Neuronal stem cell (in vitro differentiated cells): ENCODE measurements around the gene PFKFB3.
A peak's percentile ranks its signal among the peaks of the same experiment; 100 is the strongest.

ENCODE experiments used
- DNase-seq: peaks from one replicate; pipeline ENCODE4 v3.0.0-alpha.2; 2013; ENCODE audit warnings: low spot score
- H2AFZ ChIP-seq: one replicate; pipeline ENCODE4 v1.6.1; 2013; ENCODE audit warnings: mild to moderate bottlenecking, low read length, inconsistent platforms
- H2AK5ac ChIP-seq: 2 replicates; pipeline ENCODE4 v1.6.1; 2013; ENCODE audit warnings: low read depth, mild to moderate bottlenecking, inconsistent platforms, low read length, moderate library complexity, mixed read lengths
- H2BK120ac ChIP-seq: 2 replicates; pipeline ENCODE4 v1.6.1; 2013; ENCODE audit warnings: low read depth, mild to moderate bottlenecking, inconsistent platforms, low read length, moderate library complexity, mixed read lengths
- H2BK12ac ChIP-seq: one replicate; pipeline ENCODE4 v1.6.1; 2013; ENCODE audit warnings: low read length, inconsistent platforms
- H2BK15ac ChIP-seq: 2 replicates; pipeline ENCODE4 v1.6.1; 2013; ENCODE audit warnings: mild to moderate bottlenecking, low read length, inconsistent platforms, mixed read lengths
- H2BK5ac ChIP-seq: one replicate; pipeline ENCODE4 v1.6.1; 2013; ENCODE audit warnings: inconsistent platforms, mild to moderate bottlenecking, low read length, moderate library complexity
- H3K14ac ChIP-seq: one replicate; pipeline ENCODE4 v1.6.1; 2013; ENCODE audit warnings: low read length, inconsistent platforms
- H3K18ac ChIP-seq: 2 replicates; pipeline ENCODE4 v1.6.1; 2013; ENCODE audit warnings: low read length, inconsistent platforms
- H3K23ac ChIP-seq: 2 replicates; pipeline ENCODE4 v1.6.1; 2013; ENCODE audit warnings: low read depth, mild to moderate bottlenecking, mixed read lengths, low read length, inconsistent platforms; ENCODE audit not compliant: poor library complexity
- H3K27ac ChIP-seq: replicated peaks from 3 replicates; pipeline ENCODE4 v1.5.1; 2013; ENCODE audit warnings: low read length, inconsistent platforms
- H3K27me3 ChIP-seq, 3 experiments: 2 replicates each; pipeline ENCODE4 v1.6.1; 2013; ENCODE audit warnings: low read length in 3 of 3, mild to moderate bottlenecking in 2 of 3, inconsistent platforms in 1 of 3, low read depth in 1 of 3, mixed read lengths in 1 of 3, moderate library complexity in 1 of 3; ENCODE audit not compliant: control insufficient read depth in 3 of 3, insufficient read depth in 3 of 3
- H3K36me3 ChIP-seq, 2 donors: replicated peaks in 1 of 2; 2 replicates each; pipeline ENCODE4 v1.6.1; 2013; ENCODE audit warnings: low read length in 2 of 2; ENCODE audit not compliant: control insufficient read depth in 2 of 2, insufficient read depth in 2 of 2
- H3K4ac ChIP-seq: 2 replicates; pipeline ENCODE4 v1.6.1; 2013; ENCODE audit warnings: inconsistent platforms, mild to moderate bottlenecking, low read length, moderate library complexity
- H3K4me1 ChIP-seq, 2 donors: 1 replicate in 1 of 2; 2 replicates in 1 of 2; pipeline ENCODE4 v1.6.1; 2013; ENCODE audit warnings: low read length in 2 of 2, low read depth in 1 of 2; ENCODE audit not compliant: control insufficient read depth in 2 of 2, insufficient read depth in 1 of 2
- H3K4me2 ChIP-seq: one replicate; pipeline ENCODE4 v1.6.1; 2013; ENCODE audit warnings: mild to moderate bottlenecking, low read length, inconsistent platforms; ENCODE audit not compliant: insufficient read depth, poor library complexity, severe bottlenecking
- H3K4me3 ChIP-seq, 2 donors: 2 replicates each; pipeline ENCODE4 v1.5.1; 2013; ENCODE audit warnings: low read length in 2 of 2, mild to moderate bottlenecking in 2 of 2, inconsistent platforms in 1 of 2, moderate library complexity in 1 of 2
- H3K79me1 ChIP-seq: one replicate; pipeline ENCODE4 v1.6.1; 2013; ENCODE audit warnings: low read depth, mild to moderate bottlenecking, inconsistent platforms, low read length, moderate library complexity
- H3K9ac ChIP-seq: one replicate; pipeline ENCODE4 v1.6.1; 2013; ENCODE audit warnings: mild to moderate bottlenecking, low read depth, low read length, inconsistent platforms; ENCODE audit not compliant: poor library complexity
- H3K9me3 ChIP-seq, 2 donors: replicated peaks in 1 of 2; 2 replicates each; pipeline versions ENCODE3 to v1.6.1; 2013; ENCODE audit warnings: low read length in 2 of 2, mild to moderate bottlenecking in 2 of 2, inconsistent platforms in 1 of 2, low read depth in 1 of 2, mixed read lengths in 1 of 2, moderate library complexity in 1 of 2; ENCODE audit not compliant: control insufficient read depth in 2 of 2, insufficient read depth in 1 of 2
- H4K8ac ChIP-seq: one replicate; pipeline ENCODE4 v1.6.1; 2013; ENCODE audit warnings: low read depth, mild to moderate bottlenecking, inconsistent platforms, low read length, moderate library complexity
- H4K91ac ChIP-seq: one replicate; pipeline ENCODE4 v1.6.1; 2013; ENCODE audit warnings: low read length, low read depth, mild to moderate bottlenecking, inconsistent platforms; ENCODE audit not compliant: poor library complexity
- WGBS, 2 donors: extraction: QIAGEN DNeasy Blood & Tissue Kit; methylation state at CpG; one replicate each; pipeline ENCODE4 v1.1.7; 2013; ENCODE audit warnings: missing lambda C conversion rate in 2 of 2, mixed read lengths in 1 of 2; ENCODE audit not compliant: insufficient read length in 2 of 2, insufficient replicate concordance in 1 of 2; ENCODE audit errors: extremely low coverage in 2 of 2; 5-methylcytosine and 5-hydroxymethylcytosine counted together

The PFKFB3 gene

GRCh38 chr10:6168084-6168483 lies 34.6 kb upstream of the PFKFB3 start:
- H3K18ac ChIP-seq = no peak overlapping the region
- peaks cover 21% of the 10 kb centered on the region for H3K79me1 ChIP-seq
- no peak overlapping the region for H3K4me3 ChIP-seq
- H2BK5ac ChIP-seq = no peak overlapping the region
- no peak overlapping the region for H3K4me2 ChIP-seq
- no peak overlapping the region for H3K4ac ChIP-seq
- no peak overlapping the region for H2BK12ac ChIP-seq
- no peak overlapping the region for H2BK15ac ChIP-seq
- no peak for DNase-seq
- WGBS, 2 donors = no CpG with 5 or more reads among the region's 3 CpGs
- H3K27me3 ChIP-seq = no peaks in the 10 kb centered on the region
- H3K36me3 ChIP-seq = peaks cover 0 to 3% of the 10 kb centered on the region in 2 donors
- H3K9ac ChIP-seq = no peak overlapping the region
- H3K27ac ChIP-seq = no peak overlapping the region
- no peak overlapping the region for H2BK120ac ChIP-seq
- no peaks in the 10 kb centered on the region for H3K9me3 ChIP-seq
- H2AK5ac ChIP-seq = no peak overlapping the region
- no peak overlapping the region for H4K8ac ChIP-seq
- no peak overlapping the region for H3K23ac ChIP-seq
- peaks cover 3 to 5% of the 10 kb centered on the region in 2 donors for H3K4me1 ChIP-seq
- no peak overlapping the region for H4K91ac ChIP-seq
- H3K14ac ChIP-seq = no peak overlapping the region
- no peak overlapping the region for H2AFZ ChIP-seq

GRCh38 chr10:6170638-6171037 lies 32.1 kb upstream of the PFKFB3 start:
- Histone ChIP-seq H4K8ac (no peak overlapping the region), H2AK5ac (no peak overlapping the region), H4K91ac (no peak overlapping the region), H2BK12ac (no peak overlapping the region), H3K4me2 (no peak overlapping the region), H3K9ac (peak overlapping the region; percentile 22), H3K4ac (no peak overlapping the region), H3K79me1 (peaks cover 25% of the 10 kb centered on the region), H3K27ac (no peak overlapping the region), H2BK120ac (no peak overlapping the region), H2BK5ac (no peak overlapping the region), H3K9me3 (no peaks in the 10 kb centered on the region), H2AFZ (no peak overlapping the region), H3K4me3 (no peak overlapping the region), H3K4me1 (no peaks in the 10 kb centered on the region), H3K14ac (no peak overlapping the region), H3K36me3 (peaks cover 0 to 3% of the 10 kb centered on the region in 2 donors), H3K23ac (no peak overlapping the region), H3K18ac (no peak overlapping the region), H2BK15ac (no peak overlapping the region), H3K27me3 (no peaks in the 10 kb centered on the region)
- no CpG with 5 or more reads among the region's 2 CpGs for WGBS, 2 donors
- no peak for DNase-seq

- no peak overlapping the region for H2BK120ac ChIP-seq
- no peak overlapping the region for H3K23ac ChIP-seq
- H3K18ac ChIP-seq = no peak overlapping the region
- H2BK15ac ChIP-seq = no peak overlapping the region
- H2AFZ ChIP-seq = no peak overlapping the region
- no peak overlapping the region for H3K27ac ChIP-seq
- no peaks in the 10 kb centered on the region for H3K27me3 ChIP-seq
- peaks cover 0 to 3% of the 10 kb centered on the region in 2 donors for H3K36me3 ChIP-seq
- H3K4me3 ChIP-seq = no peak overlapping the region
- no peak overlapping the region for H3K4me2 ChIP-seq
- H3K79me1 ChIP-seq = peaks cover 18% of the 10 kb centered on the region
- no peak overlapping the region for H2BK5ac ChIP-seq
- peak overlapping the region; percentile 88 for H4K8ac ChIP-seq
- no peak overlapping the region for H2AK5ac ChIP-seq
- H3K9ac ChIP-seq = no peak overlapping the region
- H3K14ac ChIP-seq = peak overlapping the region; percentile 76
- H4K91ac ChIP-seq = no peak overlapping the region
- no peak for DNase-seq
- H3K4me1 ChIP-seq = no peaks in the 10 kb centered on the region
- no CpG with 5 or more reads among the region's 23 CpGs for WGBS, 2 donors
- no peak overlapping the region for H2BK12ac ChIP-seq
- no peaks in the 10 kb centered on the region for H3K9me3 ChIP-seq
- H3K4ac ChIP-seq = no peak overlapping the region
Observed at GRCh38 chr10:6171881-6172695, 30.6 kb upstream of the PFKFB3 start.

GRCh38 chr10:6173203-6173602 lies 29.5 kb upstream of the PFKFB3 start:
- Histone ChIP-seq H3K36me3 (peaks cover 0 to 3% of the 10 kb centered on the region in 2 donors), H2BK5ac (no peak overlapping the region), H3K18ac (no peak overlapping the region), H3K14ac (no peak overlapping the region), H3K27ac (no peak overlapping the region), H3K9ac (no peak overlapping the region), H3K4ac (no peak overlapping the region), H2BK15ac (no peak overlapping the region), H2BK12ac (no peak overlapping the region), H4K91ac (no peak overlapping the region), H3K4me1 (peaks cover 0 to 3% of the 10 kb centered on the region in 2 donors), H3K27me3 (no peaks in the 10 kb centered on the region), H2AFZ (no peak overlapping the region), H4K8ac (no peak overlapping the region), H2AK5ac (no peak overlapping the region), H3K4me3 (no peak overlapping the region), H3K23ac (no peak overlapping the region), H3K9me3 (no peaks in the 10 kb centered on the region), H2BK120ac (no peak overlapping the region), H3K79me1 (peaks cover 17% of the 10 kb centered on the region), H3K4me2 (no peak overlapping the region)
- DNase-seq = no peak
- no CpG with 5 or more reads among the region's 8 CpGs for WGBS, 2 donors
